Testis (tissue), 2 donors: ENCODE results near the gene HSPA9.

Experiments
- POLR2A ChIP-seq: fragments of 450-650 bp; IDR thresholded peaks from one replicate; pipeline ENCODE4 v1.6.1; 2017; ENCODE audit warnings: antibody characterized with exemption, mild to moderate bottlenecking, moderate library complexity
- TF ChIP-seq, protein P1 (sequence below), 3 experiments: fragments of 450-650 bp in 2 of 3; fragments of 200-600 bp in 1 of 3; sonication (generic) in 1 of 3; IDR thresholded peaks; one replicate each; pipeline ENCODE4 v1.5.1; 2016 to 2019; ENCODE audit warnings: antibody characterized with exemption in 3 of 3, mild to moderate bottlenecking in 2 of 3, moderate library complexity in 1 of 3

DNA sequence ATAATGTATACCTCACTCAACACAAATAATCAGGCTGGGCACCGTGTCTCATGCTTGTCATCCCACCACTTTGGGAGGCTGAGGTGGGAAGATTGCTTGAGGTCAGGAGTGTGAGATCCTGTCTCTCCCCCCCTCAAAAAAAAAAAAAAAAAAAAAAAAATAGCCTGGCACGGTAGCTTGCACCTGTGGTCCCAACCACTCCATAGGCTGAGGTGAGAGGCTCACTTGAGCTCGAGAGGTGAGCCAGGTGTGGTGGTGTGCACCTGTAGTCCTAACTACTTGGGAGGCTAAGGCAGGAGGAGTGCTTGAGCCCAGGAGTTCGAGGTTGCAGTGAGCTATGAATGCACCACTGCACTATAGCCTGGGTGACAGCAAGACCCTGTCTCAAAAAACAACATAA is 22.5 kb downstream of the HSPA9 start:
- TF ChIP-seq, protein P1, sequence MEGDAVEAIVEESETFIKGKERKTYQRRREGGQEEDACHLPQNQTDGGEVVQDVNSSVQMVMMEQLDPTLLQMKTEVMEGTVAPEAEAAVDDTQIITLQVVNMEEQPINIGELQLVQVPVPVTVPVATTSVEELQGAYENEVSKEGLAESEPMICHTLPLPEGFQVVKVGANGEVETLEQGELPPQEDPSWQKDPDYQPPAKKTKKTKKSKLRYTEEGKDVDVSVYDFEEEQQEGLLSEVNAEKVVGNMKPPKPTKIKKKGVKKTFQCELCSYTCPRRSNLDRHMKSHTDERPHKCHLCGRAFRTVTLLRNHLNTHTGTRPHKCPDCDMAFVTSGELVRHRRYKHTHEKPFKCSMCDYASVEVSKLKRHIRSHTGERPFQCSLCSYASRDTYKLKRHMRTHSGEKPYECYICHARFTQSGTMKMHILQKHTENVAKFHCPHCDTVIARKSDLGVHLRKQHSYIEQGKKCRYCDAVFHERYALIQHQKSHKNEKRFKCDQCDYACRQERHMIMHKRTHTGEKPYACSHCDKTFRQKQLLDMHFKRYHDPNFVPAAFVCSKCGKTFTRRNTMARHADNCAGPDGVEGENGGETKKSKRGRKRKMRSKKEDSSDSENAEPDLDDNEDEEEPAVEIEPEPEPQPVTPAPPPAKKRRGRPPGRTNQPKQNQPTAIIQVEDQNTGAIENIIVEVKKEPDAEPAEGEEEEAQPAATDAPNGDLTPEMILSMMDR (IDR thresholded peaks at IDR 0.05), result no peak
- no peak for TF ChIP-seq POLR2A
